Measurements from ENCODE around the gene ARL8A. TPM values are rescaled to one million over a fixed set of nuclear protein-coding genes. Genes with fewer than 3 reads are reported as not detected.
A peak's percentile ranks its signal among the peaks of the same experiment; 100 is the strongest.
"Not testable (repeated sequence)": the region's sequence is repeated elsewhere in the genome, so short reads cannot be mapped to it uniquely, and the experiment has no call there.

The ARL8A gene
- total RNA-seq, 6 experiments from 2014 or later = 44.6 to 60.7 (median 48.6) TPM

DNA sequence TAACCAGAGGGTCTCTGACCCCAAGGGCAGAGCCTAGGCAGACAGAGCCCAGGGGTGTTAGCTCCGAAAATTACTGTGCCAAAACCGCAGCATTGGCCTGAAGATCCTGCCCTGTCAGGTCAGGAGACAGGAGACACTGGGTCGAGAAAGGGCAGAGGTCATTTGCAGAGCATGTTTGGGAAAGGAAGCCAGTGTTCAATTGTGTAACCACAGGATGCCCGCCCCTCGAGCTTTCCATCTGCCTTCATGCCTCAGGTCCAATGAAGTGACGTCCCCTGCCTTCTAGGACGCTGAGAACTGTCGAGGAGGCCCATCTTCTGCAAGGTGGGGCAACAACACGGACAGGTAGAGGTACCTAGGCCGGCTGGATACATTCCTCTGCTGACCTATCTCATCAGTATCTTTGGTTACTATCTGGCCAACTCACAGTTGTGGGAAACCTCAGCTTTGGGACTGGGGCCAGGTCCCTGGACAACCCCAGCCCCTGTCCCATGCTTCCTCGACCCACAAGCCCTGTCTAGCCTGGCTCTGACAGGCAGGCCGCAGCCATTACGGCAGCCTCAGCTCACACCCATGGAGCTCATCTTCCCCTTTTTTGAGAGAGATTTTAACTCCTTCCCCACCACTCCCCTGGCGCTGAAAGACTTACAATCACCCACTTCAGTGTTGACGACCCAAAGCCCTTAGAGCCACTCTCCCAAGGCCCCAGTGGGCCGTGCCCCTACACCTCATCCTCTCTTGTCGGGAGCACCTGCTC lies 1.3 kb downstream of the ARL8A start:
- H3K9me3 Mint-ChIP-seq = no peaks in the 10 kb centered on the region
- peak overlapping the region; percentile 90 for H3K4me3 Mint-ChIP-seq
- H3K27ac Mint-ChIP-seq = peak overlapping the region; percentile 72
- TF ChIP-seq, protein P1, sequence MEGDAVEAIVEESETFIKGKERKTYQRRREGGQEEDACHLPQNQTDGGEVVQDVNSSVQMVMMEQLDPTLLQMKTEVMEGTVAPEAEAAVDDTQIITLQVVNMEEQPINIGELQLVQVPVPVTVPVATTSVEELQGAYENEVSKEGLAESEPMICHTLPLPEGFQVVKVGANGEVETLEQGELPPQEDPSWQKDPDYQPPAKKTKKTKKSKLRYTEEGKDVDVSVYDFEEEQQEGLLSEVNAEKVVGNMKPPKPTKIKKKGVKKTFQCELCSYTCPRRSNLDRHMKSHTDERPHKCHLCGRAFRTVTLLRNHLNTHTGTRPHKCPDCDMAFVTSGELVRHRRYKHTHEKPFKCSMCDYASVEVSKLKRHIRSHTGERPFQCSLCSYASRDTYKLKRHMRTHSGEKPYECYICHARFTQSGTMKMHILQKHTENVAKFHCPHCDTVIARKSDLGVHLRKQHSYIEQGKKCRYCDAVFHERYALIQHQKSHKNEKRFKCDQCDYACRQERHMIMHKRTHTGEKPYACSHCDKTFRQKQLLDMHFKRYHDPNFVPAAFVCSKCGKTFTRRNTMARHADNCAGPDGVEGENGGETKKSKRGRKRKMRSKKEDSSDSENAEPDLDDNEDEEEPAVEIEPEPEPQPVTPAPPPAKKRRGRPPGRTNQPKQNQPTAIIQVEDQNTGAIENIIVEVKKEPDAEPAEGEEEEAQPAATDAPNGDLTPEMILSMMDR (IDR thresholded peaks at IDR 0.05) = no peak
- H3K4me1 Mint-ChIP-seq (ENCODE audit: low read depth) = peaks cover 19% of the 10 kb centered on the region
- DNase-seq = no peak
- peaks cover 8% of the 10 kb centered on the region for H3K27me3 Mint-ChIP-seq (ENCODE audit: insufficient read depth)
- no peaks in the 10 kb centered on the region for H3K36me3 Mint-ChIP-seq (ENCODE audit: low read depth)

DNA sequence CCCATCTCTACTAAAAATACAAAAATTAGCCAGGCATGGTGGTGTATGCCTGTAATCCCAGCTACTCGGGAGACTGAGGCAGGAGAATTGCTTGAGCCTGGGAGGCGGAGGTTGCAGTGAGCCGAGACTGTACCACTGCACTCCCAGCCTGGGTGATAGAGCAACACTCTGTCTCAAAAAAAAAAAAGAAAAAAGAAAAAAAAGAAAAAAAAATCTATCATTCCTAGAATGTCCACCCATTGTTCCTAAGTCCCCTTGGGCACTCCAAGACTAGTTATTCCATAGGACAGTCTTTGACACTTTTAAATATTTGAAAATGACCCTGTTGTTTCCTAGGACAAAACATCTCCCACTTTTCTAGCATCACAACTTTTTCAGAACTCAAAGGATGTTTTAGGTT lies 3.1 kb downstream of the ARL8A start:
- not testable (repeated sequence) for H3K9me3 Mint-ChIP-seq; H3K36me3 Mint-ChIP-seq (ENCODE audit: low read depth); H3K27me3 Mint-ChIP-seq (ENCODE audit: insufficient read depth); H3K27ac Mint-ChIP-seq; H3K4me3 Mint-ChIP-seq; DNase-seq
- peaks cover 19% of the 10 kb centered on the region for H3K4me1 Mint-ChIP-seq (ENCODE audit: low read depth)

DNA sequence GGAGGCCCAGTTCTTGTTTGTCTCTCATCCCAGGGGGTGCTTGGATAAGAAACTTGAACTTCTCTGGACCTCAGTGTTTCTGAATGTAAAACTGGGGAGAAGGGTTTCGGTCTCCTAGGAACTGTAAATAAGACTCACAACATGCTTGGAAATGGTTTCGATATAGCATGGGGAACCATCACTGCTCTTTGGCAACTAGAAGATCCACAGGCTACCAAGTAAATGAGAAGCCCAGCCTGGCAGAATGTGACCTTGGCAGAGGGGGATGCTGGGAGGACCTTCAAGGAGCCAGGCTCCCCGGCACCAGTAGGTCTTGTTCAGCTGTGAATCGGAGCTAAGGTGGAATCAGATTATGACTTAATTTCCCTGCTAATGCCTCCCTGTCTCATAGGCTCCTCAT lies 3.7 kb downstream of the ARL8A start:
- TF ChIP-seq, protein P1 (IDR thresholded peaks at IDR 0.05) = no peak
- Mint-ChIP-seq H3K4me1 (ENCODE audit: low read depth) (peaks cover 19% of the 10 kb centered on the region), H3K27ac (no peak overlapping the region), H3K27me3 (ENCODE audit: insufficient read depth) (0 out of 2 replicates have a peak, but pooled peaks cover 3% of the 10 kb centered on the region), H3K36me3 (ENCODE audit: low read depth) (no peaks in the 10 kb centered on the region), H3K9me3 (no peaks in the 10 kb centered on the region), H3K4me3 (no peak overlapping the region)
- no peak for DNase-seq

DNA sequence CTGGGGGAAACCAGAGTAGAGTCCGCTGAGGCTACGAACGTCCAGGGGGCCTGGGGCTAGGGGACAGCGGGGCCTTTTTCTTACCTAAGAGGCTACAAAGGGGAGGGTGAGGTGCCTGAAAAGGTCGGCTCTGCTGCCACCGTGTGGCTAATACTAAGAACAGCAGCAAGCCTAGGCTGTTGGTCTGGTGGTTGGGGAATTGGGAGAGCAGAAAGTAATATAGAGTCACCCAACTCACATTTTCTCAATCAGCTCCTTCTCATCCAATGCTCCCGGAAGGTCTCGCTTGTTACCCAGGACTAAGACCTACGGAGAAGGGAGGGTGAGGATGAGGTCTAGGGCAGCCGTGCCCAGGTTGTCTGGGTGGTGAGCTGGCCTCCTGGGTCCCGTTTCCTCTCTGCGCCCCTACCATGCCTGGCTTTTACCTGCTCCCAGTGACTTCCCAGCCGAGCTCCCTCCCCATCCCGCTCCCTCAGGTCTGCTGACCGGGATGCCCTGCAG lies 9.3 kb downstream of the ARL8A start:
- peak; percentile 48 for DNase-seq
- H3K9me3 Mint-ChIP-seq = no peaks in the 10 kb centered on the region
- no peaks in the 10 kb centered on the region for H3K27me3 Mint-ChIP-seq (ENCODE audit: insufficient read depth)
- no peak overlapping the region for H3K27ac Mint-ChIP-seq
- H3K4me1 Mint-ChIP-seq (ENCODE audit: low read depth) = no peaks in the 10 kb centered on the region
- no peaks in the 10 kb centered on the region; the same call in 1 of the 2 replicates for H3K36me3 Mint-ChIP-seq (ENCODE audit: low read depth)
- H3K4me3 Mint-ChIP-seq = no peak overlapping the region
- TF ChIP-seq, protein P1 (IDR thresholded peaks at IDR 0.05) = peak; percentile 89

GRCh38 chr1:202134645-202135172 lies 9.8 kb downstream of the ARL8A start:
- Mint-ChIP-seq H3K27ac (no peak overlapping the region), H3K27me3 (ENCODE audit: insufficient read depth) (peaks cover under 1% of the 10 kb centered on the region; the same call in 1 of the 2 replicates), H3K4me3 (no peak overlapping the region), H3K9me3 (no peaks in the 10 kb centered on the region), H3K4me1 (ENCODE audit: low read depth) (no peaks in the 10 kb centered on the region), H3K36me3 (ENCODE audit: low read depth) (no peaks in the 10 kb centered on the region; the same call in 1 of the 2 replicates)
- TF ChIP-seq, protein P1 (IDR thresholded peaks at IDR 0.05) = no peak
- no peak for DNase-seq

- TF ChIP-seq, protein P1 (IDR thresholded peaks at IDR 0.05) = no peak
- Mint-ChIP-seq H3K27ac (no peak overlapping the region), H3K36me3 (ENCODE audit: low read depth) (no peaks in the 10 kb centered on the region; the same call in 1 of the 2 replicates), H3K4me1 (ENCODE audit: low read depth) (no peaks in the 10 kb centered on the region), H3K27me3 (ENCODE audit: insufficient read depth) (peaks cover 2% of the 10 kb centered on the region; the same call in 1 of the 2 replicates), H3K9me3 (no peaks in the 10 kb centered on the region), H3K4me3 (no peak overlapping the region)
- no peak for DNase-seq
These were observed 10.5 kb downstream of the ARL8A start for GRCh38 chr1:202133989-202134388.

Data from HFFc6 (cell line).